DOHH2 (cell line): ENCODE results near the gene LARGE1.

Source experiments
- EZH2phosphoT487 ChIP-seq: fragments of 200-600 bp; sonication (generic); IDR thresholded peaks from 2 replicates; pipeline ENCODE4 v1.6.1; 2017; ENCODE audit warnings: borderline replicate concordance, mild to moderate bottlenecking, antibody characterized with exemption, low read length, moderate library complexity, mixed read lengths
- TF ChIP-seq, protein P1 (sequence below): fragments of 200-600 bp; sonication (generic); IDR thresholded peaks from one replicate; pipeline ENCODE4 v1.5.1; 2014; ENCODE audit warnings: antibody characterized with exemption, mild to moderate bottlenecking, low read depth, low read length; ENCODE audit not compliant: poor library complexity, severe bottlenecking

DNA sequence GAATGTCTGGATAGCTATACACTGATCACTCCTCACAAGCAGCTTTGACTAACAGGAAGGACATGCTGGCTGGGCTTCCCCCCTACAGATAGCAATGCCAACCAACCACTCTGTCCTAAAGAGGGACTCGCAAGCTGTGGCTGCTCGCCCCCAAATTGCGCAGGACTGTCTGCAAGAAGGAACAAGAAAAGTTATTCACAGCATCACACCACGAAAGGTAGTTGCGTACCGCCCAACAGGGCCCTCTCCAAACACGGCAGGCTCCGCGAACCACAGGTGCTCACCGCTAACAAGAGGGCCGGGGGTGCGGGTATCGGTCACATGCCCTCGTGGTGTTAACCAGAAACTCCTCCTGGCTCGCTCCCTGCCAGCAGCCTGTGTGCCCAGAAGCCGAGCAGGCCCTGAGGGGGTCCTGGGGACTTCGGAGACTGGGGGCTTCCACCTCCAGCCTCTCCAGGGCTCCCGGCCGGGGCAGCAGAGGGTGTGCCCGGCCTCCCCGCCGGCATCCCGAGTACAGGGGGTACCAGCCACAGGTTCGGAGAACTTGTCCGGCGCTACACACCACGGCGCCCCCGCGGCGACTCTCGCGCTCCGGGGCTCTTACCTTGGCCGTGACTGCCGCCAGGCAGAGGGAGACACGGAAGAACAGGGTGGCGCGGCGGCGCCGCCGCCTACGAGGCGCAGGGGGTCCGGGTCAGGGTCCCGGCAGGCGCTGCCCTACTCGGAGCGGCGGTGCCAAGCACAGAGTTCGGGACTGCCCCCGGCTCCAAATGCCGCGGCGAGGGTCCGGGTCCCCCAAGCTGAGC lies 682 bp downstream of the LARGE1 start:
- TF ChIP-seq, protein P1, sequence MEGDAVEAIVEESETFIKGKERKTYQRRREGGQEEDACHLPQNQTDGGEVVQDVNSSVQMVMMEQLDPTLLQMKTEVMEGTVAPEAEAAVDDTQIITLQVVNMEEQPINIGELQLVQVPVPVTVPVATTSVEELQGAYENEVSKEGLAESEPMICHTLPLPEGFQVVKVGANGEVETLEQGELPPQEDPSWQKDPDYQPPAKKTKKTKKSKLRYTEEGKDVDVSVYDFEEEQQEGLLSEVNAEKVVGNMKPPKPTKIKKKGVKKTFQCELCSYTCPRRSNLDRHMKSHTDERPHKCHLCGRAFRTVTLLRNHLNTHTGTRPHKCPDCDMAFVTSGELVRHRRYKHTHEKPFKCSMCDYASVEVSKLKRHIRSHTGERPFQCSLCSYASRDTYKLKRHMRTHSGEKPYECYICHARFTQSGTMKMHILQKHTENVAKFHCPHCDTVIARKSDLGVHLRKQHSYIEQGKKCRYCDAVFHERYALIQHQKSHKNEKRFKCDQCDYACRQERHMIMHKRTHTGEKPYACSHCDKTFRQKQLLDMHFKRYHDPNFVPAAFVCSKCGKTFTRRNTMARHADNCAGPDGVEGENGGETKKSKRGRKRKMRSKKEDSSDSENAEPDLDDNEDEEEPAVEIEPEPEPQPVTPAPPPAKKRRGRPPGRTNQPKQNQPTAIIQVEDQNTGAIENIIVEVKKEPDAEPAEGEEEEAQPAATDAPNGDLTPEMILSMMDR: no peak
- TF ChIP-seq EZH2phosphoT487: no peak
